GM10248 (cell line): ENCODE measurements around the gene UBE2C.

Experiments used
- CTCF ChIA-PET: fragments of 300-600 bp; sonication (Branson Sonifier 250); formaldehyde crosslinking; extraction: SDS; loops from one replicate; lab custom pipeline; 2021; ENCODE audit warnings: antibody characterized with exemption; lab: Yijun Ruan, JAX
- POLR2A ChIA-PET: fragments of 350-650 bp; sonication (Branson Sonifier 250); formaldehyde crosslinking; extraction: SDS; loops from one replicate; lab custom pipeline; 2020; ENCODE audit warnings: antibody characterized with exemption; lab: Yijun Ruan, JAX
- DNase-seq: peaks from one replicate; pipeline ENCODE4 v3.0.0; 2012; ENCODE audit errors: extremely low spot score
- CTCF ChIP-seq: IDR thresholded peaks from 2 replicates; pipeline ENCODE4 v1.5.1; 2012; ENCODE audit warnings: mild to moderate bottlenecking, low read depth; ENCODE audit errors: extremely low read depth, missing control alignments, control extremely low read depth

Gene UBE2C

GRCh38 chr20:45821947-45822346 is 9.5 kb downstream of the UBE2C start:
- DNase-seq, result no peak
- POLR2A ChIA-PET, result no interaction called here
- CTCF ChIA-PET, result interaction anchor here (1.1 to 1.5 kb wide), 4 partner anchors 20 to 165 kb away, joined by 3 to 6 read pairs (median 4); no protein-coding TSS in a partner anchor
- TF ChIP-seq CTCF, result no peak

- CTCF ChIA-PET, result interaction anchor here (1.1 to 1.3 kb wide), 2 partner anchors 23 to 140 kb away, joined by 3 to 6 read pairs; no protein-coding TSS in a partner anchor
These were observed 10.4 kb downstream of the UBE2C start for GRCh38 chr20:45822857-45823256.

GRCh38 chr20:45823949-45824835 is 11.7 kb downstream of the UBE2C start:
- peak; percentile 65 for DNase-seq
- ChIA-PET CTCF (interaction anchor here (0.7 to 1.2 kb wide), 5 partner anchors 9 to 145 kb away, joined by 3 to 7 read pairs (median 3); partner anchors contain the start of gene SNX21), POLR2A (interaction anchor here (0.6 kb wide), 1 partner anchor 9 kb away, joined by 3 read pairs; the partner anchor contains the start of gene SNX21)
- peak; percentile 53 for TF ChIP-seq CTCF

More at GRCh38 chr20:45822857-45823256, 10.4 kb downstream of the UBE2C start:
- DNase-seq, result no peak
- TF ChIP-seq CTCF, result no peak
- POLR2A ChIA-PET, result no interaction called here

- TF ChIP-seq CTCF, result no peak
- CTCF ChIA-PET, result interaction anchor here (1.4 kb wide), 1 partner anchor 22 kb away, joined by 3 read pairs; no protein-coding TSS in a partner anchor
- POLR2A ChIA-PET, result interaction anchor here (0.5 to 0.6 kb wide), 2 partner anchors 57 to 144 kb away, joined by 5 to 6 read pairs; no protein-coding TSS in a partner anchor
- DNase-seq, result no peak
These were observed 14.1 kb downstream of the UBE2C start for GRCh38 chr20:45826381-45827019.

- DNase-seq, result no peak
- ChIA-PET POLR2A (interaction anchor here (0.5 to 0.7 kb wide), 2 partner anchors 57 to 136 kb away, joined by 3 to 5 read pairs; no protein-coding TSS in a partner anchor), CTCF (interaction anchor here (1.4 to 1.6 kb wide), 2 partner anchors 15 to 22 kb away, joined by 3 to 5 read pairs; no protein-coding TSS in a partner anchor)
- TF ChIP-seq CTCF, result no peak
These were observed 14.7 kb downstream of the UBE2C start, which contains the start of gene TNNC2 for GRCh38 chr20:45827030-45827652. TSS of gene TNNC2 (minus strand) at chr20:45827312. CDS start at chr20:45827248, 64 bp downstream.

GRCh38 chr20:45827712-45828111 is 15.3 kb downstream of the UBE2C start:
- no peak for DNase-seq
- ChIA-PET CTCF (interaction anchor here (1.6 kb wide), 1 partner anchor 14 kb away, joined by 5 read pairs; no protein-coding TSS in a partner anchor), POLR2A (interaction anchor here (0.7 kb wide), 1 partner anchor 136 kb away, joined by 3 read pairs; no protein-coding TSS in a partner anchor)
- TF ChIP-seq CTCF, result no peak
